Epithelial cell of esophagus (primary cell): ENCODE results near the gene RTN4.
"Not testable (repeated sequence)": the region's sequence is repeated elsewhere in the genome, so short reads cannot be mapped to it uniquely, and the experiment has no call there.

Source experiments
- DNase-seq: peaks from one replicate; pipeline ENCODE4 v3.0.0; 2010; ENCODE audit warnings: low read depth
- H3K4me3 ChIP-seq: 2 replicates; pipeline ENCODE4 v1.5.1; 2011; ENCODE audit warnings: mild to moderate bottlenecking, low read length, control low read depth
- CTCF ChIP-seq: IDR thresholded peaks from 2 replicates; pipeline ENCODE4 v1.5.1; 2011; ENCODE audit warnings: low read depth, mild to moderate bottlenecking, low read length, control low read depth, inconsistent platforms; ENCODE audit not compliant: insufficient read depth; ENCODE audit errors: missing control alignments

RTN4 gene

GRCh38 chr2:55085113-55086040 lies 35.1 kb upstream of the RTN4 start:
- no peak for DNase-seq
- TF ChIP-seq CTCF = no peak
- no peak overlapping the region for H3K4me3 ChIP-seq

GRCh38 chr2:55084641-55085040 lies 34.4 kb upstream of the RTN4 start:
- H3K4me3 ChIP-seq = no peak overlapping the region
- no peak for DNase-seq
- no peak for TF ChIP-seq CTCF

GRCh38 chr2:55080204-55080738 lies 30.0 kb upstream of the RTN4 start:
- H3K4me3 ChIP-seq = no peak overlapping the region
- no peak for TF ChIP-seq CTCF
- no peak for DNase-seq

GRCh38 chr2:55078956-55079355 lies 28.7 kb upstream of the RTN4 start:
- no peak for TF ChIP-seq CTCF
- H3K4me3 ChIP-seq = no peak overlapping the region
- DNase-seq = no peak

GRCh38 chr2:55076721-55077120 lies 26.5 kb upstream of the RTN4 start:
- no peak overlapping the region for H3K4me3 ChIP-seq
- no peak for TF ChIP-seq CTCF
- no peak for DNase-seq

- not testable (repeated sequence) for H3K4me3 ChIP-seq
Measured at GRCh38 chr2:55076019-55076418, 25.8 kb upstream of the RTN4 start.

GRCh38 chr2:55073000-55073983 lies 23.0 kb upstream of the RTN4 start:
- TF ChIP-seq CTCF = no peak
- H3K4me3 ChIP-seq = no peak overlapping the region
- no peak for DNase-seq

More at GRCh38 chr2:55076019-55076418, 25.8 kb upstream of the RTN4 start:
- not testable (repeated sequence) for DNase-seq
